HepG2 (cell line): ENCODE data around the gene SLC4A11. TPM values are rescaled to one million over a fixed set of nuclear protein-coding genes. Genes with fewer than 3 reads are reported as not detected.

Source experiments
- EED ChIP-seq: sonication (generic); formaldehyde crosslinking; IDR thresholded peaks from 2 replicates; pipeline ENCODE4 v1.5.0; 2020; ENCODE audit warnings: mild to moderate bottlenecking, missing genetic modification reagents
- HNF4G ChIP-seq, 2 experiments: sonication (generic) in 1 of 2; formaldehyde crosslinking in 1 of 2; IDR thresholded peaks; 2 replicates each; pipeline versions ENCODE4 v1.4.0 to v1.6.1; 2011 to 2020; ENCODE audit warnings: borderline replicate concordance in 2 of 2, low read depth in 2 of 2, mild to moderate bottlenecking in 2 of 2, low read length in 1 of 2, missing genetic modification reagents in 1 of 2, moderate library complexity in 1 of 2
- HNRNPLL ChIP-seq: fragments of 200-400 bp; formaldehyde crosslinking; IDR thresholded peaks from 2 replicates; pipeline ENCODE4 v1.6.1; 2017; ENCODE audit warnings: mild to moderate bottlenecking, low read depth, low read length; ENCODE audit not compliant: poor library complexity, severe bottlenecking
- JUN ChIP-seq: sonication (generic); formaldehyde crosslinking; IDR thresholded peaks from 2 replicates; pipeline ENCODE4 v1.4.0; 2020; ENCODE audit warnings: mild to moderate bottlenecking, missing genetic modification reagents
- MED1 ChIP-seq: sonication (generic); formaldehyde crosslinking; IDR thresholded peaks from 2 replicates; pipeline ENCODE4 v1.4.0; 2020; ENCODE audit warnings: missing genetic modification reagents
- MLLT10 ChIP-seq: sonication (generic); formaldehyde crosslinking; IDR thresholded peaks from 2 replicates; pipeline ENCODE4 v1.4.0; 2020; ENCODE audit warnings: missing genetic modification reagents
- NFE2L2 ChIP-seq: fragments of 150-350 bp; IDR thresholded peaks from 2 replicates; pipeline ENCODE4 v1.6.1; 2014; ENCODE audit warnings: low read length
- PHF5A ChIP-seq: IDR thresholded peaks from one replicate; pipeline ENCODE4 v1.6.1; 2018; ENCODE audit warnings: low read depth, missing genetic modification reagents; ENCODE audit not compliant: unreplicated experiment
- POLR2A ChIP-seq, 2 experiments: IDR thresholded peaks; 2 replicates each; pipeline ENCODE4 v1.6.1; 2011; ENCODE audit warnings: low read depth in 2 of 2, low read length in 2 of 2, mild to moderate bottlenecking in 1 of 2, moderate library complexity in 1 of 2; ENCODE audit not compliant: insufficient read depth in 1 of 2
- REXO4 ChIP-seq: sonication (generic); formaldehyde crosslinking; IDR thresholded peaks from 2 replicates; pipeline ENCODE4 v1.8.0; 2022; ENCODE audit warnings: missing genetic modification reagents, mild to moderate bottlenecking, borderline replicate concordance
- YY1 ChIP-seq: IDR thresholded peaks from 2 replicates; pipeline ENCODE4 v1.6.1; 2011; ENCODE audit warnings: low read length, low read depth, moderate library complexity, mild to moderate bottlenecking; ENCODE audit not compliant: insufficient read depth, insufficient replicate concordance
- ZFP37 ChIP-seq: sonication (generic); formaldehyde crosslinking; IDR thresholded peaks from 2 replicates; pipeline ENCODE4 v1.4.0; 2020; ENCODE audit warnings: missing genetic modification reagents, borderline replicate concordance
- ZNF17 ChIP-seq: sonication (generic); formaldehyde crosslinking; IDR thresholded peaks from 2 replicates; pipeline ENCODE4 v1.5.0; 2020; ENCODE audit warnings: mild to moderate bottlenecking, missing genetic modification reagents
- ZNF577 ChIP-seq: sonication (generic); formaldehyde crosslinking; IDR thresholded peaks from 2 replicates; pipeline ENCODE4 v1.4.0; 2020; ENCODE audit warnings: mild to moderate bottlenecking, low read depth, missing genetic modification reagents, borderline replicate concordance
- ZNF790 ChIP-seq: sonication (generic); formaldehyde crosslinking; IDR thresholded peaks from 2 replicates; pipeline ENCODE4 v1.8.0; 2022; ENCODE audit warnings: missing genetic modification reagents, mild to moderate bottlenecking, borderline replicate concordance
- ZNF883 ChIP-seq: sonication (generic); formaldehyde crosslinking; IDR thresholded peaks from 2 replicates; pipeline ENCODE4 v1.5.1; 2020; ENCODE audit warnings: mild to moderate bottlenecking, missing genetic modification reagents; ENCODE audit errors: not compliant biosample characterization
- polyA plus RNA-seq, 8 experiments: library from polyadenylated mRNA; depleted of rRNA in 3 of 8; stranded (reverse) in 7 of 8; unstranded in 1 of 8; fragments of >200 nt; fragmentation: Illumina TruSeq in 4 of 8; extraction: Trizol in 4 of 8; gene quantifications; 2 replicates each; pipeline versions ENCODE4 v1.2.1 to v1.2.3, GENCODE V29; 2011 to 2016; ENCODE audit warnings: low read depth in 4 of 8, missing spikeins in 1 of 8, mixed read lengths in 1 of 8; ENCODE audit not compliant: insufficient read depth in 1 of 8
- total RNA-seq, 5 experiments: library from RNA; depleted of rRNA; stranded (reverse); fragments of >200 nt; fragmentation: Illumina TruSeq; extraction: Trizol; gene quantifications; 2 replicates each; pipeline ENCODE4 v1.2.3, GENCODE V29; 2016; ENCODE audit warnings: low read depth in 1 of 5
- TF ChIP-seq, protein P1 (sequence below): sonication (generic); formaldehyde crosslinking; IDR thresholded peaks from 2 replicates; pipeline ENCODE4 v1.9.0; 2021; ENCODE audit warnings: missing genetic modification reagents, borderline replicate concordance
- TF ChIP-seq, protein P2 (sequence below): sonication (generic); formaldehyde crosslinking; IDR thresholded peaks from 2 replicates; pipeline ENCODE4 v1.4.0; 2020; ENCODE audit warnings: missing genetic modification reagents
- TF ChIP-seq, protein P3 (sequence below): IDR thresholded peaks from 2 replicates; pipeline ENCODE4 v1.6.1; 2016; ENCODE audit warnings: low read depth, control low read depth

Gene SLC4A11
- total and polyA plus RNA-seq, 2 of the 13 experiments (the other 11 are each of a cell fraction or from before 2014, with no cell fraction given), result 3.9 to 27.0 TPM

DNA sequence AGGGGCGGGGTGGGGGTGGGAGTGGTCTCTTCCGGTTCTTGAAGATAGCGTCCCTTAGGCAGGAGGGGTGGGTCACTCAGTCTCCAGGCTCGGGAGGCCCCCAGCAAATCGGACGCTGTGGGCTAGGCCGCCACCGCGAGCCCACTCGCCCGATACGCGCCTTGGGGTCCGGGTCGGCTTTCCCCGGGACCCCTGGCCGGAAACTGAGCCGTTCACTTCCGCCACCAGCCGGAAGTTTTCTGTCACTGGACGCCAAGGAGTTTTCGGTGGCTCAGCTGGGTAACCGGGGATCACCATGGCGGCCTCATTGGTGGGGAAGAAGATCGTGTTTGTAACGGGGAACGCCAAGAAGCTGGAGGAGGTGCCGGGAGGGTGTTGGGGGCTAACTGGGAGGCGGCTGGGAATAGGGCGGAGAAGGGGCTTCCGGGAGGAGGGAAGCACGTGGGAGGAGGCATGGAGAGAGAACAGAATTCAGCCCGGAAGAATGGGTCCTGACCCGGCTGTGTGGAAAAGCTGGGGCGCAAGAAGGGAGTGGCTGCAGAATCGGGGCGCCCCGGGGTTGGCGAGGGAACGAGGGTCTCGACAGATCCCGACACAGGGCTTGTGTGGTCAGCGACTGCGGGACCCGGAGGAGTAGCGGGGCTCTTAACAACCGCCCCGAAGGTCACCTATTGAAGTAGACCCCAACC is 29.6 kb downstream of the SLC4A11 start, which contains the start of gene ITPA (continued):
- TF ChIP-seq, protein P1, sequence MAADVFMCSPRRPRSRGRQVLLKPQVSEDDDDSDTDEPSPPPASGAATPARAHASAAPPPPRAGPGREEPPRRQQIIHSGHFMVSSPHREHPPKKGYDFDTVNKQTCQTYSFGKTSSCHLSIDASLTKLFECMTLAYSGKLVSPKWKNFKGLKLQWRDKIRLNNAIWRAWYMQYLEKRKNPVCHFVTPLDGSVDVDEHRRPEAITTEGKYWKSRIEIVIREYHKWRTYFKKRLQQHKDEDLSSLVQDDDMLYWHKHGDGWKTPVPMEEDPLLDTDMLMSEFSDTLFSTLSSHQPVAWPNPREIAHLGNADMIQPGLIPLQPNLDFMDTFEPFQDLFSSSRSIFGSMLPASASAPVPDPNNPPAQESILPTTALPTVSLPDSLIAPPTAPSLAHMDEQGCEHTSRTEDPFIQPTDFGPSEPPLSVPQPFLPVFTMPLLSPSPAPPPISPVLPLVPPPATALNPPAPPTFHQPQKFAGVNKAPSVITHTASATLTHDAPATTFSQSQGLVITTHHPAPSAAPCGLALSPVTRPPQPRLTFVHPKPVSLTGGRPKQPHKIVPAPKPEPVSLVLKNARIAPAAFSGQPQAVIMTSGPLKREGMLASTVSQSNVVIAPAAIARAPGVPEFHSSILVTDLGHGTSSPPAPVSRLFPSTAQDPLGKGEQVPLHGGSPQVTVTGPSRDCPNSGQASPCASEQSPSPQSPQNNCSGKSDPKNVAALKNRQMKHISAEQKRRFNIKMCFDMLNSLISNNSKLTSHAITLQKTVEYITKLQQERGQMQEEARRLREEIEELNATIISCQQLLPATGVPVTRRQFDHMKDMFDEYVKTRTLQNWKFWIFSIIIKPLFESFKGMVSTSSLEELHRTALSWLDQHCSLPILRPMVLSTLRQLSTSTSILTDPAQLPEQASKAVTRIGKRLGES (CRISPR knock-in tag), result no peak; the same call in 1 of the 2 replicates
- TF ChIP-seq REXO4 (CRISPR knock-in tag) (no peak), PHF5A (CRISPR knock-in tag) (peak; percentile 81), ZFP37 (CRISPR knock-in tag) (peak; percentile 49; the same call in 1 of the 2 replicates), HNF4G (IDR thresholded peaks at IDR 0.05; ENCODE audit: borderline replicate concordance, low read depth, low read length) (no peak), HNF4G (CRISPR knock-in tag; IDR thresholded peaks at IDR 0.05; ENCODE audit: borderline replicate concordance, low read depth) (no peak), POLR2A (IDR thresholded peaks at IDR 0.05; ENCODE audit: insufficient read depth in 1 of 2, low read depth in 2 of 2, low read length in 2 of 2) (peak; percentile 56 to 86), ZNF790 (no peak; the same call in 1 of the 2 replicates), MED1 (CRISPR knock-in tag) (peak; percentile 65; the same call in 1 of the 2 replicates), YY1 (peak; percentile 89), HNRNPLL (peak; percentile 74), ZNF17 (CRISPR knock-in tag) (peak; percentile 92; the same call in 1 of the 2 replicates), ZNF577 (CRISPR knock-in tag) (no peak), EED (no peak), NFE2L2 (no peak), JUN (peak; percentile 57; the same call in 1 of the 2 replicates), ZNF883 (peak; percentile 89), MLLT10 (CRISPR knock-in tag) (no peak)
- TF ChIP-seq, protein P2, sequence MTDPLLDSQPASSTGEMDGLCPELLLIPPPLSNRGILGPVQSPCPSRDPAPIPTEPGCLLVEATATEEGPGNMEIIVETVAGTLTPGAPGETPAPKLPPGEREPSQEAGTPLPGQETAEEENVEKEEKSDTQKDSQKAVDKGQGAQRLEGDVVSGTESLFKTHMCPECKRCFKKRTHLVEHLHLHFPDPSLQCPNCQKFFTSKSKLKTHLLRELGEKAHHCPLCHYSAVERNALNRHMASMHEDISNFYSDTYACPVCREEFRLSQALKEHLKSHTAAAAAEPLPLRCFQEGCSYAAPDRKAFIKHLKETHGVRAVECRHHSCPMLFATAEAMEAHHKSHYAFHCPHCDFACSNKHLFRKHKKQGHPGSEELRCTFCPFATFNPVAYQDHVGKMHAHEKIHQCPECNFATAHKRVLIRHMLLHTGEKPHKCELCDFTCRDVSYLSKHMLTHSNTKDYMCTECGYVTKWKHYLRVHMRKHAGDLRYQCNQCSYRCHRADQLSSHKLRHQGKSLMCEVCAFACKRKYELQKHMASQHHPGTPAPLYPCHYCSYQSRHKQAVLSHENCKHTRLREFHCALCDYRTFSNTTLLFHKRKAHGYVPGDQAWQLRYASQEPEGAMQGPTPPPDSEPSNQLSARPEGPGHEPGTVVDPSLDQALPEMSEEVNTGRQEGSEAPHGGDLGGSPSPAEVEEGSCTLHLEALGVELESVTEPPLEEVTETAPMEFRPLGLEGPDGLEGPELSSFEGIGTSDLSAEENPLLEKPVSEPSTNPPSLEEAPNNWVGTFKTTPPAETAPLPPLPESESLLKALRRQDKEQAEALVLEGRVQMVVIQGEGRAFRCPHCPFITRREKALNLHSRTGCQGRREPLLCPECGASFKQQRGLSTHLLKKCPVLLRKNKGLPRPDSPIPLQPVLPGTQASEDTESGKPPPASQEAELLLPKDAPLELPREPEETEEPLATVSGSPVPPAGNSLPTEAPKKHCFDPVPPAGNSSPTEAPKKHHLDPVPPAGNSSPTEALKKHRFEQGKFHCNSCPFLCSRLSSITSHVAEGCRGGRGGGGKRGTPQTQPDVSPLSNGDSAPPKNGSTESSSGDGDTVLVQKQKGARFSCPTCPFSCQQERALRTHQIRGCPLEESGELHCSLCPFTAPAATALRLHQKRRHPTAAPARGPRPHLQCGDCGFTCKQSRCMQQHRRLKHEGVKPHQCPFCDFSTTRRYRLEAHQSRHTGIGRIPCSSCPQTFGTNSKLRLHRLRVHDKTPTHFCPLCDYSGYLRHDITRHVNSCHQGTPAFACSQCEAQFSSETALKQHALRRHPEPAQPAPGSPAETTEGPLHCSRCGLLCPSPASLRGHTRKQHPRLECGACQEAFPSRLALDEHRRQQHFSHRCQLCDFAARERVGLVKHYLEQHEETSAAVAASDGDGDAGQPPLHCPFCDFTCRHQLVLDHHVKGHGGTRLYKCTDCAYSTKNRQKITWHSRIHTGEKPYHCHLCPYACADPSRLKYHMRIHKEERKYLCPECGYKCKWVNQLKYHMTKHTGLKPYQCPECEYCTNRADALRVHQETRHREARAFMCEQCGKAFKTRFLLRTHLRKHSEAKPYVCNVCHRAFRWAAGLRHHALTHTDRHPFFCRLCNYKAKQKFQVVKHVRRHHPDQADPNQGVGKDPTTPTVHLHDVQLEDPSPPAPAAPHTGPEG (CRISPR knock-in tag), result peak; percentile 71; the same call in 1 of the 2 replicates
- TF ChIP-seq, protein P3, sequence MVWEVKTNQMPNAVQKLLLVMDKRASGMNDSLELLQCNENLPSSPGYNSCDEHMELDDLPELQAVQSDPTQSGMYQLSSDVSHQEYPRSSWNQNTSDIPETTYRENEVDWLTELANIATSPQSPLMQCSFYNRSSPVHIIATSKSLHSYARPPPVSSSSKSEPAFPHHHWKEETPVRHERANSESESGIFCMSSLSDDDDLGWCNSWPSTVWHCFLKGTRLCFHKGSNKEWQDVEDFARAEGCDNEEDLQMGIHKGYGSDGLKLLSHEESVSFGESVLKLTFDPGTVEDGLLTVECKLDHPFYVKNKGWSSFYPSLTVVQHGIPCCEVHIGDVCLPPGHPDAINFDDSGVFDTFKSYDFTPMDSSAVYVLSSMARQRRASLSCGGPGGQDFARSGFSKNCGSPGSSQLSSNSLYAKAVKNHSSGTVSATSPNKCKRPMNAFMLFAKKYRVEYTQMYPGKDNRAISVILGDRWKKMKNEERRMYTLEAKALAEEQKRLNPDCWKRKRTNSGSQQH (CRISPR knock-in tag), result peak; percentile 93
